Keratinocyte (primary cell): ENCODE results near the gene TTC16.

Experiments
- EZH2 ChIP-seq: IDR thresholded peaks from one replicate; pipeline ENCODE4 v1.6.1; 2012; ENCODE audit warnings: inconsistent platforms, mild to moderate bottlenecking, low read length, moderate library complexity
- TF ChIP-seq, protein P1 (sequence below), 3 experiments: IDR thresholded peaks in 1 of 3; conservative IDR thresholded peaks in 1 of 3; optimal IDR thresholded peaks in 1 of 3; 2 replicates in 2 of 3; 3 replicates in 1 of 3; pipeline versions ENCODE3 to v1.5.1; 2011; ENCODE audit warnings: low read length in 3 of 3, mild to moderate bottlenecking in 3 of 3, moderate library complexity in 2 of 3, control low read depth in 1 of 3, inconsistent platforms in 1 of 3; ENCODE audit not compliant: insufficient read depth in 2 of 3; ENCODE audit errors: extremely low read depth in 1 of 3

DNA sequence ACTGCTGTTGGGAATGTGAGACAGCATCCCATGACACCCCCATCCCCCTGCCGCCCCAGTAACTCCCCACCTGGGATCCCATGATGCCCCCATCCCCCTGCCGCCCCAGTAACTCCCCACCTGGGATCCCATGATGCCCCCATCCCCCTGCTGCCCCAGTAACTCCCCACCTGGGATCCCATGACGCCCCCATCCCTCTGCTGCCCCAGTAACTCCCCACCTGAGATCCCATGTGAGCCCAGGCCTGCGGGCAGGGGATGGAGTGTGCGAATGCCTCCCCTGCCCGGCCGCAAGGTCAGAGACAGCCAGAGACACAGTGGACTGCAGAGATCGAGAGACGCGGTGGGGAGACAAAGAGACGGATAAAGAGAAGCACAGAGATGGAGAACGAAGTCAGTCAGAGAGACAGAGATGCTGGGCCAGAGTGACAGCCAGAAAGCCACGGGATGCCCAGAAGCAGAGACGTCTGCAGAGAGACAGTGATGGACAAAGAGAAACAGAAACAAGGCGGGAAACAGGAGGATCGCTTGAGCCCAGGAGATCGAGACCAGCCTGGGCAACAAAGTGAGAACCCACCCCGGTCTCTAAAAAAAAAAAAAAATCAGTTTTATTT lies 61.6 kb downstream of the TTC16 start:
- TF ChIP-seq, protein P1, sequence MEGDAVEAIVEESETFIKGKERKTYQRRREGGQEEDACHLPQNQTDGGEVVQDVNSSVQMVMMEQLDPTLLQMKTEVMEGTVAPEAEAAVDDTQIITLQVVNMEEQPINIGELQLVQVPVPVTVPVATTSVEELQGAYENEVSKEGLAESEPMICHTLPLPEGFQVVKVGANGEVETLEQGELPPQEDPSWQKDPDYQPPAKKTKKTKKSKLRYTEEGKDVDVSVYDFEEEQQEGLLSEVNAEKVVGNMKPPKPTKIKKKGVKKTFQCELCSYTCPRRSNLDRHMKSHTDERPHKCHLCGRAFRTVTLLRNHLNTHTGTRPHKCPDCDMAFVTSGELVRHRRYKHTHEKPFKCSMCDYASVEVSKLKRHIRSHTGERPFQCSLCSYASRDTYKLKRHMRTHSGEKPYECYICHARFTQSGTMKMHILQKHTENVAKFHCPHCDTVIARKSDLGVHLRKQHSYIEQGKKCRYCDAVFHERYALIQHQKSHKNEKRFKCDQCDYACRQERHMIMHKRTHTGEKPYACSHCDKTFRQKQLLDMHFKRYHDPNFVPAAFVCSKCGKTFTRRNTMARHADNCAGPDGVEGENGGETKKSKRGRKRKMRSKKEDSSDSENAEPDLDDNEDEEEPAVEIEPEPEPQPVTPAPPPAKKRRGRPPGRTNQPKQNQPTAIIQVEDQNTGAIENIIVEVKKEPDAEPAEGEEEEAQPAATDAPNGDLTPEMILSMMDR (optimal IDR thresholded peaks at IDR 0.05 in 1 of 3, IDR thresholded peaks at IDR 0.05 in 1 of 3, conservative IDR thresholded peaks at IDR 0.05 in 1 of 3; ENCODE audit: extremely low read depth in 1 of 3, insufficient read depth in 2 of 3, low read length in 3 of 3) = no peak
- TF ChIP-seq EZH2 = no peak
